ENCODE measurements around the gene ABLIM1.

- TF ChIP-seq, protein P1, sequence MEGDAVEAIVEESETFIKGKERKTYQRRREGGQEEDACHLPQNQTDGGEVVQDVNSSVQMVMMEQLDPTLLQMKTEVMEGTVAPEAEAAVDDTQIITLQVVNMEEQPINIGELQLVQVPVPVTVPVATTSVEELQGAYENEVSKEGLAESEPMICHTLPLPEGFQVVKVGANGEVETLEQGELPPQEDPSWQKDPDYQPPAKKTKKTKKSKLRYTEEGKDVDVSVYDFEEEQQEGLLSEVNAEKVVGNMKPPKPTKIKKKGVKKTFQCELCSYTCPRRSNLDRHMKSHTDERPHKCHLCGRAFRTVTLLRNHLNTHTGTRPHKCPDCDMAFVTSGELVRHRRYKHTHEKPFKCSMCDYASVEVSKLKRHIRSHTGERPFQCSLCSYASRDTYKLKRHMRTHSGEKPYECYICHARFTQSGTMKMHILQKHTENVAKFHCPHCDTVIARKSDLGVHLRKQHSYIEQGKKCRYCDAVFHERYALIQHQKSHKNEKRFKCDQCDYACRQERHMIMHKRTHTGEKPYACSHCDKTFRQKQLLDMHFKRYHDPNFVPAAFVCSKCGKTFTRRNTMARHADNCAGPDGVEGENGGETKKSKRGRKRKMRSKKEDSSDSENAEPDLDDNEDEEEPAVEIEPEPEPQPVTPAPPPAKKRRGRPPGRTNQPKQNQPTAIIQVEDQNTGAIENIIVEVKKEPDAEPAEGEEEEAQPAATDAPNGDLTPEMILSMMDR (IDR thresholded peaks at IDR 0.05 in 4 of 5, conservative IDR thresholded peaks at IDR 0.05 in 1 of 5): no peak
- TF ChIP-seq POLR2A (IDR thresholded peaks at IDR 0.05): no peak
Measured at GRCh38 chr10:114618722-114619121, 39.4 kb downstream of the ABLIM1 start.
